Measurements from ENCODE around the gene CLIP1. TPM values are rescaled to one million over a fixed set of nuclear protein-coding genes. Genes with fewer than 3 reads are reported as not detected.
A peak's percentile ranks its signal among the peaks of the same experiment; 100 is the strongest.
"Not testable (repeated sequence)": the region's sequence is repeated elsewhere in the genome, so short reads cannot be mapped to it uniquely, and the experiment has no call there.

The CLIP1 gene
- total and polyA plus RNA-seq, 2 of the 13 experiments (the other 11 are each of a cell fraction or from before 2014, with no cell fraction given) = 28.9 to 43.7 TPM

- H3K27me3 ChIP-seq (ENCODE audit: control insufficient read depth in 1 of 2, insufficient read depth in 2 of 2, low read length in 2 of 2); H3K27ac ChIP-seq (ENCODE audit: extremely low read length, insufficient read depth, low read length); intact Hi-C loops (cut with micrococcal nuclease; ENCODE audit: unreplicated experiment); H3K79me2 ChIP-seq (ENCODE audit: insufficient read depth, low read length); H3K9ac ChIP-seq (ENCODE audit: insufficient read depth, low read depth, low read length); ATAC-seq; CTCF ChIA-PET (ENCODE audit: low intra/inter-chr PET ratio, low total read pairs); FAIRE-seq; H2AFZ ChIP-seq (ENCODE audit: low read length); H3K4me3 ChIP-seq (replicated peaks in 1 of 3; ENCODE audit: insufficient read depth in 1 of 3, low read depth in 2 of 3, low read length in 3 of 3); in situ Hi-C loops (cut with HindIII; ENCODE audit: extremely low pct_ligation_motif_present, low pct_unique_long_range_greater_than_20kb); H3K9me3 ChIP-seq (ENCODE audit: low read length); BruUV-seq (replicated peaks); H3K4me2 ChIP-seq (ENCODE audit: low read depth, low read length); DNase-seq (ENCODE audit: low spot score); H4K20me1 ChIP-seq (ENCODE audit: insufficient read depth, low read length): not testable (repeated sequence)
- POLR2A ChIA-PET = interaction anchor here (0.6 to 1.7 kb wide), 3 partner anchors 31 to 33 kb away, joined by 3 to 8 read pairs (median 5); no protein-coding TSS in a partner anchor
- TF ChIP-seq ZNF121 (CRISPR knock-in tag; IDR thresholded peaks at IDR 0.05) (peak; percentile 92), ZNF770 (CRISPR knock-in tag; IDR thresholded peaks at IDR 0.05) (peak; percentile 88)
- peaks cover 32% of the 10 kb centered on the region for H3K4me1 ChIP-seq (ENCODE audit: insufficient read depth, low read length)
- peaks cover 2 to 28% of the 10 kb centered on the region in 2 experiments; a peak in 4 of 5 replicates for H3K36me3 ChIP-seq (replicated peaks in 1 of 2; ENCODE audit: control insufficient read depth in 1 of 2, insufficient read depth in 2 of 2, low read length in 2 of 2)
These were observed 54.8 kb downstream of the CLIP1 start for GRCh38 chr12:122367632-122368031.

- no peak overlapping the region for H3K9ac ChIP-seq (ENCODE audit: insufficient read depth, low read depth, low read length)
- H3K4me2 ChIP-seq (ENCODE audit: low read depth, low read length) = no peak overlapping the region
- DNase-seq (ENCODE audit: low spot score) = peak; percentile 84
- peaks cover 33% of the 10 kb centered on the region for H3K4me1 ChIP-seq (ENCODE audit: insufficient read depth, low read length)
- H2AFZ ChIP-seq (ENCODE audit: low read length) = no peak overlapping the region
- H3K27me3 ChIP-seq (ENCODE audit: control insufficient read depth in 1 of 2, insufficient read depth in 2 of 2, low read length in 2 of 2) = no peaks in the 10 kb centered on the region
- peaks cover 4% of the 10 kb centered on the region for H3K79me2 ChIP-seq (ENCODE audit: insufficient read depth, low read length)
- 60% methylated on average over 3 of the region's 3 CpGs for WGBS (ENCODE audit: low lambda C conversion rate)
- H3K27ac ChIP-seq (ENCODE audit: extremely low read length, insufficient read depth, low read length) = peak overlapping the region; percentile 34
- POLR2A ChIA-PET = interaction anchor here (0.6 to 1.0 kb wide), 2 partner anchors 30 to 33 kb away, joined by 3 to 5 read pairs; no protein-coding TSS in a partner anchor
- CTCF ChIA-PET (ENCODE audit: low intra/inter-chr PET ratio, low total read pairs) = no interaction called here
- no peak overlapping the region for H3K4me3 ChIP-seq (replicated peaks in 1 of 3; ENCODE audit: insufficient read depth in 1 of 3, low read depth in 2 of 3, low read length in 3 of 3)
- FAIRE-seq = peak; percentile 89
- intact Hi-C loops (cut with micrococcal nuclease; ENCODE audit: unreplicated experiment) (no loop called here), in situ Hi-C loops (cut with HindIII; ENCODE audit: extremely low pct_ligation_motif_present, low pct_unique_long_range_greater_than_20kb) (no loop called here)
- H3K36me3 ChIP-seq (replicated peaks in 1 of 2; ENCODE audit: control insufficient read depth in 1 of 2, insufficient read depth in 2 of 2, low read length in 2 of 2) = peaks cover 2 to 24% of the 10 kb centered on the region in 2 experiments; a peak in 4 of 5 replicates
- H3K9me3 ChIP-seq (ENCODE audit: low read length) = no peaks in the 10 kb centered on the region
- ATAC-seq = peak; percentile 88
- H4K20me1 ChIP-seq (ENCODE audit: insufficient read depth, low read length) = no peaks in the 10 kb centered on the region
- BruUV-seq (replicated peaks) = TSS peak; percentile 56
- TF ChIP-seq ZNF124 (CRISPR knock-in tag; IDR thresholded peaks at IDR 0.05) (no peak), FOXP1 (IDR thresholded peaks at IDR 0.05) (no peak), FOXP1 (CRISPR knock-in tag; IDR thresholded peaks at IDR 0.05) (peak; percentile 47; the same call in 1 of the 2 replicates), BCLAF1 (IDR thresholded peaks at IDR 0.05) (no peak), SOX13 (IDR thresholded peaks at IDR 0.05) (peak; percentile 82), SOX13 (CRISPR knock-in tag; conservative IDR thresholded peaks at IDR 0.05 in 1 of 2, IDR thresholded peaks at IDR 0.05 in 1 of 2) (peak in 1 of 2 experiments; percentile 96; a peak in 2 of 4 replicates), RCOR2 (CRISPR knock-in tag; IDR thresholded peaks at IDR 0.05) (no peak), NFYB (CRISPR knock-in tag; IDR thresholded peaks at IDR 0.05) (no peak), TEAD3 (CRISPR knock-in tag; optimal IDR thresholded peaks at IDR 0.05; ENCODE audit: borderline replicate concordance) (peak; percentile 83), ZNF678 (CRISPR knock-in tag; IDR thresholded peaks at IDR 0.05) (no peak), ZNF230 (CRISPR knock-in tag; IDR thresholded peaks at IDR 0.05) (no peak), ATRX (CRISPR knock-in tag; IDR thresholded peaks at IDR 0.05; ENCODE audit: borderline replicate concordance) (no peak), SIX4 (CRISPR knock-in tag; IDR thresholded peaks at IDR 0.05) (no peak)
These were observed 55.6 kb downstream of the CLIP1 start for GRCh38 chr12:122366685-122367475.
